GM12878 (cell line): ENCODE data around the gene CHN2. TPM values are rescaled to one million over a fixed set of nuclear protein-coding genes. Genes with fewer than 3 reads are reported as not detected.

Experiments used
- ATAC-seq: fragments of 200-7000 bp; cut with Tn5 transposase; 3 replicates; pipeline ENCODE4 v1.9.1; 2020; ENCODE audit warnings: mild to moderate bottlenecking, moderate library complexity
- BruUV-seq: library from RNA; stranded (reverse); fragments of 400-500 nt; replicated peaks from 2 replicates; lab custom pipeline; 2021; lab: Mats Ljungman, UMichigan
- CTCF ChIA-PET: fragments of 300-600 bp; sonication (Branson Sonifier 250); formaldehyde crosslinking; extraction: SDS; loops from one replicate; lab custom pipeline; 2021; ENCODE audit warnings: inconsistent platforms; lab: Yijun Ruan, JAX
- POLR2A ChIA-PET: fragments of 350-600 bp; formaldehyde crosslinking; extraction: SDS; loops from one replicate; lab custom pipeline; 2021; ENCODE audit warnings: inconsistent platforms; lab: Charles Lee
- RAD21 ChIA-PET: fragments of 300-600 bp; sonication (Branson Sonifier 250); formaldehyde crosslinking; loops from one replicate; lab custom pipeline; 2023; ENCODE audit warnings: antibody characterized with exemption; ENCODE audit not compliant: unreplicated experiment; lab: Charles Lee
- SMC1A ChIA-PET: fragments of 300-600 bp; sonication (Branson Sonifier 250); formaldehyde crosslinking; loops from one replicate; lab custom pipeline; 2023; ENCODE audit not compliant: unreplicated experiment, uncharacterized antibody; lab: Charles Lee
- DNase-seq: peaks from one replicate; pipeline ENCODE4 v3.0.0-alpha.2; 2011; ENCODE audit warnings: low read depth, low spot score
- FAIRE-seq: peaks from 3 replicates; lab custom pipeline; 2011; peaks lifted over from hg19 to GRCh38; lab: Jason Lieb, UNC
- H2AFZ ChIP-seq: 2 replicates; pipeline ENCODE4 v1.6.0; 2011; ENCODE audit warnings: low read depth, low read length, control low read depth; ENCODE audit not compliant: control insufficient read depth
- H3K27ac ChIP-seq: 2 replicates; pipeline ENCODE4 v1.5.1; 2011; ENCODE audit warnings: control low read depth; ENCODE audit not compliant: control insufficient read depth, insufficient read depth
- H3K27me3 ChIP-seq, 2 experiments: replicated peaks in 1 of 2; 2 replicates each; pipeline versions ENCODE4 v1.6.0 to v1.6.1; 2011; ENCODE audit warnings: low read length in 1 of 2; ENCODE audit not compliant: control insufficient read depth in 2 of 2, insufficient read depth in 2 of 2
- H3K36me3 ChIP-seq, 2 experiments: 2 replicates each; pipeline ENCODE4 v1.5.1; 2011; ENCODE audit warnings: low read length in 1 of 2; ENCODE audit not compliant: control insufficient read depth in 2 of 2, insufficient read depth in 2 of 2
- H3K4me1 ChIP-seq: 2 replicates; pipeline ENCODE4 v1.6.1; 2011; ENCODE audit warnings: mild to moderate bottlenecking, low read length, moderate library complexity, mixed read lengths; ENCODE audit not compliant: control insufficient read depth, insufficient read depth
- H3K4me2 ChIP-seq: 2 replicates; pipeline ENCODE4 v1.6.0; 2011; ENCODE audit warnings: control low read depth; ENCODE audit not compliant: control insufficient read depth, insufficient read depth
- H3K4me3 ChIP-seq: fragments of 200-600 bp; sonication (generic); 2 replicates; pipeline ENCODE4 v1.5.1; 2016
- H3K79me2 ChIP-seq: 2 replicates; pipeline ENCODE4 v1.6.0; 2011; ENCODE audit warnings: low read length; ENCODE audit not compliant: control insufficient read depth, insufficient read depth
- H3K9ac ChIP-seq: 2 replicates; pipeline ENCODE4 v1.8.0; 2011; ENCODE audit warnings: low read length, control low read depth, mixed read lengths; ENCODE audit not compliant: control insufficient read depth, insufficient read depth
- H3K9me3 ChIP-seq: replicated peaks from 3 replicates; pipeline ENCODE4 v1.5.1; 2011; ENCODE audit warnings: mild to moderate bottlenecking, low read length; ENCODE audit not compliant: control insufficient read depth, insufficient read depth
- H4K20me1 ChIP-seq: 2 replicates; pipeline ENCODE4 v1.6.0; 2011; ENCODE audit not compliant: control insufficient read depth, insufficient read depth
- IKZF1 ChIP-seq: fragments of 450-650 bp; conservative IDR thresholded peaks from 2 replicates; pipeline ENCODE4 v1.6.1; 2017; ENCODE audit warnings: antibody characterized with exemption, mild to moderate bottlenecking
- NR2F1 ChIP-seq: fragments of 450-650 bp; conservative IDR thresholded peaks from 2 replicates; pipeline ENCODE4 v1.6.1; 2017; ENCODE audit warnings: mild to moderate bottlenecking
- NRF1 ChIP-seq: conservative IDR thresholded peaks from 2 replicates; pipeline ENCODE4 v1.6.1; 2011; ENCODE audit warnings: mild to moderate bottlenecking, low read depth, low read length, improper control_type of control experiment
- RAD21 ChIP-seq: IDR thresholded peaks from 2 replicates; pipeline ENCODE4 v1.6.1; 2011; ENCODE audit warnings: mild to moderate bottlenecking, low read depth, low read length, moderate library complexity; ENCODE audit not compliant: insufficient read depth
- RB1 ChIP-seq: fragments of 450-650 bp; formaldehyde crosslinking; IDR thresholded peaks from 2 replicates; pipeline ENCODE4 v1.6.1; 2017; ENCODE audit warnings: mild to moderate bottlenecking, borderline replicate concordance
- TBL1XR1 ChIP-seq: IDR thresholded peaks from 2 replicates; pipeline ENCODE4 v1.6.1; 2012; ENCODE audit warnings: low read depth, low read length, improper control_type of control experiment
- TCF7 ChIP-seq: IDR thresholded peaks from 2 replicates; pipeline ENCODE4 v1.6.1; 2014; ENCODE audit warnings: antibody characterized with exemption, borderline replicate concordance
- WGBS: methylation state at CpG from one replicate; pipeline ENCODE4 v1.1.6; 2016; ENCODE audit warnings: low lambda C conversion rate; ENCODE audit not compliant: insufficient replicate concordance, insufficient coverage; ENCODE audit errors: missing lambda C conversion rate; 5-methylcytosine and 5-hydroxymethylcytosine counted together
- in situ Hi-C: fragments of 300-500 bp; cut with MboI; formaldehyde crosslinking; loops from 9 replicates; pipeline ENCODE4 v1.14.3; 2018; ENCODE audit warnings: mixed read lengths
- intact Hi-C: fragments of 100-400 bp; cut with micrococcal nuclease; formaldehyde crosslinking; loops from one replicate; pipeline ENCODE4 v1.14.2; 2022; ENCODE audit not compliant: unreplicated experiment
- polyA plus RNA-seq, 11 experiments: library from polyadenylated mRNA; depleted of rRNA in 4 of 11; unstranded in 6 of 11; stranded (reverse) in 5 of 11; fragments of >200 nt; fragmentation: Nextera tagmentation in 4 of 11; fragmentation: Illumina TruSeq in 1 of 11; extraction: Ambion mirVana in 4 of 11; extraction: Trizol in 1 of 11; gene quantifications; 1 replicate in 1 of 11; 2 replicates in 10 of 11; pipeline versions ENCODE4 v1.2.1 to v1.2.3, GENCODE V29; 2011 to 2016; ENCODE audit warnings: inconsistent platforms in 2 of 11, missing spikeins in 2 of 11, low read depth in 1 of 11
- total RNA-seq, 4 experiments: library from RNA; depleted of rRNA in 3 of 4; stranded (reverse); fragments of >200 nt in 3 of 4; fragmentation: Illumina TruSeq in 1 of 4; extraction: Trizol in 1 of 4; gene quantifications; 2 replicates each; pipeline versions ENCODE4 v1.2.1 to v1.2.3, GENCODE V29; 2013 to 2021
- TF ChIP-seq, protein P1 (sequence below): fragments of 450-650 bp; IDR thresholded peaks from 2 replicates; pipeline ENCODE4 v1.6.1; 2017; ENCODE audit warnings: mild to moderate bottlenecking, moderate library complexity
- TF ChIP-seq, protein P2 (sequence below): fragments of 450-650 bp; IDR thresholded peaks from 2 replicates; pipeline ENCODE4 v1.6.1; 2014; ENCODE audit warnings: mild to moderate bottlenecking
- TF ChIP-seq, protein P3 (sequence below), 3 experiments: IDR thresholded peaks in 2 of 3; conservative IDR thresholded peaks in 1 of 3; 2 replicates each; pipeline ENCODE4 v1.5.1; 2011; ENCODE audit warnings: low read depth in 3 of 3, low read length in 3 of 3, mild to moderate bottlenecking in 3 of 3, control low read depth in 2 of 3, moderate library complexity in 2 of 3, inconsistent platforms in 1 of 3, mixed read lengths in 1 of 3; ENCODE audit not compliant: control insufficient read depth in 2 of 3, insufficient read depth in 1 of 3; ENCODE audit errors: extremely low read depth in 1 of 3
- TF ChIP-seq, protein P4 (sequence below): IDR thresholded peaks from 2 replicates; pipeline ENCODE4 v1.6.1; 2011; ENCODE audit warnings: mild to moderate bottlenecking, low read depth, low read length, moderate library complexity; ENCODE audit not compliant: insufficient replicate concordance

Gene CHN2
- total and polyA plus RNA-seq, 10 of the 15 experiments (the other 5 are each of a cell fraction or from before 2014, with no cell fraction given): 0.11 to 3.8 (median 0.37) TPM; not detected in 2

DNA sequence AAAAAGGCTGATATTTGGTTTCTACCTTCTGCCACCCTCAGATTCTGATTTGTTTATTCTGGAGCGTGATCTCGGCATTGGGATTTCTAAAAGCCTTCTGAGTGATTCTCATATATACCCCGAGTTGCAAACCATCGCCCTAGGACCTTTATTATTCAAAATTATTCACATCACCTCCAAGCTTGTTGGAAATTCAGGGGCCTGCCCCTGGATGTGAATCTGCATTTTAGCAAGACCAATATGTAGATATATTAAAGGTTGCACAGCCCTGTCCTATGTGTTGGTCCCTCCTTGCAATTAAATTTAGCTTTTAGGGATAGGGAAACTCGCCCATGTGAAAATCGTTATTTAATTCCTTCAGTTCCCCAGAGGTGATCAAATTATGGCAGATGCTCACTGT lies 9.0 kb upstream of the CHN2 start (continued):
- TF ChIP-seq, protein P1, sequence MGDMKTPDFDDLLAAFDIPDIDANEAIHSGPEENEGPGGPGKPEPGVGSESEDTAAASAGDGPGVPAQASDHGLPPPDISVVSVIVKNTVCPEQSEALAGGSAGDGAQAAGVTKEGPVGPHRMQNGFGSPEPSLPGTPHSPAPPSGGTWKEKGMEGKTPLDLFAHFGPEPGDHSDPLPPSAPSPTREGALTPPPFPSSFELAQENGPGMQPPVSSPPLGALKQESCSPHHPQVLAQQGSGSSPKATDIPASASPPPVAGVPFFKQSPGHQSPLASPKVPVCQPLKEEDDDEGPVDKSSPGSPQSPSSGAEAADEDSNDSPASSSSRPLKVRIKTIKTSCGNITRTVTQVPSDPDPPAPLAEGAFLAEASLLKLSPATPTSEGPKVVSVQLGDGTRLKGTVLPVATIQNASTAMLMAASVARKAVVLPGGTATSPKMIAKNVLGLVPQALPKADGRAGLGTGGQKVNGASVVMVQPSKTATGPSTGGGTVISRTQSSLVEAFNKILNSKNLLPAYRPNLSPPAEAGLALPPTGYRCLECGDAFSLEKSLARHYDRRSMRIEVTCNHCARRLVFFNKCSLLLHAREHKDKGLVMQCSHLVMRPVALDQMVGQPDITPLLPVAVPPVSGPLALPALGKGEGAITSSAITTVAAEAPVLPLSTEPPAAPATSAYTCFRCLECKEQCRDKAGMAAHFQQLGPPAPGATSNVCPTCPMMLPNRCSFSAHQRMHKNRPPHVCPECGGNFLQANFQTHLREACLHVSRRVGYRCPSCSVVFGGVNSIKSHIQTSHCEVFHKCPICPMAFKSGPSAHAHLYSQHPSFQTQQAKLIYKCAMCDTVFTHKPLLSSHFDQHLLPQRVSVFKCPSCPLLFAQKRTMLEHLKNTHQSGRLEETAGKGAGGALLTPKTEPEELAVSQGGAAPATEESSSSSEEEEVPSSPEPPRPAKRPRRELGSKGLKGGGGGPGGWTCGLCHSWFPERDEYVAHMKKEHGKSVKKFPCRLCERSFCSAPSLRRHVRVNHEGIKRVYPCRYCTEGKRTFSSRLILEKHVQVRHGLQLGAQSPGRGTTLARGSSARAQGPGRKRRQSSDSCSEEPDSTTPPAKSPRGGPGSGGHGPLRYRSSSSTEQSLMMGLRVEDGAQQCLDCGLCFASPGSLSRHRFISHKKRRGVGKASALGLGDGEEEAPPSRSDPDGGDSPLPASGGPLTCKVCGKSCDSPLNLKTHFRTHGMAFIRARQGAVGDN: no peak
- TF ChIP-seq NR2F1: no peak
- TF ChIP-seq RAD21: no peak
- TF ChIP-seq TBL1XR1: no peak
- TF ChIP-seq, protein P2, sequence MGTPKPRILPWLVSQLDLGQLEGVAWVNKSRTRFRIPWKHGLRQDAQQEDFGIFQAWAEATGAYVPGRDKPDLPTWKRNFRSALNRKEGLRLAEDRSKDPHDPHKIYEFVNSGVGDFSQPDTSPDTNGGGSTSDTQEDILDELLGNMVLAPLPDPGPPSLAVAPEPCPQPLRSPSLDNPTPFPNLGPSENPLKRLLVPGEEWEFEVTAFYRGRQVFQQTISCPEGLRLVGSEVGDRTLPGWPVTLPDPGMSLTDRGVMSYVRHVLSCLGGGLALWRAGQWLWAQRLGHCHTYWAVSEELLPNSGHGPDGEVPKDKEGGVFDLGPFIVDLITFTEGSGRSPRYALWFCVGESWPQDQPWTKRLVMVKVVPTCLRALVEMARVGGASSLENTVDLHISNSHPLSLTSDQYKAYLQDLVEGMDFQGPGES: no peak

DNA sequence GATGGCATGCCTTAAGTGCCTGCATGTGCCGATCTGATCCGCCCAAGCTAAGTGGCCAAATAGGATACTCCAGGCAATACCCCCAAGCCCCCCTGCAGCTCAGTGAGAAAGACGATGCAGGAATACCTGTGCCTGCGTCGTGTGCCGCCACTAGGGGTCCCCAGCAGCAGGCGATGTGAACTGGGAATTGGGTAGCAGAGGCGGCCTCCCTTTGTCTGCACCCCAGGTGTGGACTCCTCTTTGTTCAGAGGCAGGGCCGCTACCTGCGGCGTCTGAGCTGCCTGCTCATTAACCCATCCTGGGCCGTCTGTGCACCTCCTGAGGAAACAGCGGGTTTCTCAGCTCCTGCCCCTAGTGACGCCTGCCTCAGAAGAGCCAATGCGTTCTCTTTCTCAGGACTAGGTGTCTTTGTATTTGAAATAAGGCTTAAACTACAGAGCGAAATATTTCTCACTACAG lies 4.8 kb upstream of the CHN2 start:
- Histone ChIP-seq H3K79me2 (no peaks in the 10 kb centered on the region), H3K4me2 (no peak overlapping the region), H2AFZ (no peak overlapping the region), H3K36me3 (no peaks in the 10 kb centered on the region), H3K27me3 (peaks cover 0 to 10% of the 10 kb centered on the region in 2 experiments; a peak in 3 of 4 replicates), H3K4me1 (no peaks in the 10 kb centered on the region), H3K4me3 (no peak overlapping the region), H3K27ac (no peak overlapping the region), H3K9me3 (no peaks in the 10 kb centered on the region), H4K20me1 (no peaks in the 10 kb centered on the region), H3K9ac (no peak overlapping the region)
- CTCF ChIA-PET: interaction anchor here (0.6 to 4.4 kb wide), 38 partner anchors 8 to 1744 kb away, joined by 3 to 112 read pairs (median 4); no protein-coding TSS in a partner anchor
- no peak for DNase-seq
- BruUV-seq: no TSS peak
- in situ Hi-C loops: loop anchor here (5.0 kb wide), 1 partner anchor 218 kb away; no protein-coding TSS in a partner anchor
- POLR2A ChIA-PET: no interaction called here
- intact Hi-C loops: loop anchor here (1.0 to 5.0 kb wide), 3 partner anchors 155 to 267 kb away; no protein-coding TSS in a partner anchor
- no peak for FAIRE-seq
- RAD21 ChIA-PET: interaction anchor here (0.7 to 4.3 kb wide), 10 partner anchors 12 to 268 kb away, joined by 3 to 31 read pairs (median 3); no protein-coding TSS in a partner anchor
- 8% methylated on average over 16 of the region's 16 CpGs for WGBS
- ATAC-seq: peak; percentile 95
- SMC1A ChIA-PET: interaction anchor here (0.7 to 5.4 kb wide), 15 partner anchors 12 to 268 kb away, joined by 3 to 77 read pairs (median 4); no protein-coding TSS in a partner anchor
- TF ChIP-seq, protein P3, sequence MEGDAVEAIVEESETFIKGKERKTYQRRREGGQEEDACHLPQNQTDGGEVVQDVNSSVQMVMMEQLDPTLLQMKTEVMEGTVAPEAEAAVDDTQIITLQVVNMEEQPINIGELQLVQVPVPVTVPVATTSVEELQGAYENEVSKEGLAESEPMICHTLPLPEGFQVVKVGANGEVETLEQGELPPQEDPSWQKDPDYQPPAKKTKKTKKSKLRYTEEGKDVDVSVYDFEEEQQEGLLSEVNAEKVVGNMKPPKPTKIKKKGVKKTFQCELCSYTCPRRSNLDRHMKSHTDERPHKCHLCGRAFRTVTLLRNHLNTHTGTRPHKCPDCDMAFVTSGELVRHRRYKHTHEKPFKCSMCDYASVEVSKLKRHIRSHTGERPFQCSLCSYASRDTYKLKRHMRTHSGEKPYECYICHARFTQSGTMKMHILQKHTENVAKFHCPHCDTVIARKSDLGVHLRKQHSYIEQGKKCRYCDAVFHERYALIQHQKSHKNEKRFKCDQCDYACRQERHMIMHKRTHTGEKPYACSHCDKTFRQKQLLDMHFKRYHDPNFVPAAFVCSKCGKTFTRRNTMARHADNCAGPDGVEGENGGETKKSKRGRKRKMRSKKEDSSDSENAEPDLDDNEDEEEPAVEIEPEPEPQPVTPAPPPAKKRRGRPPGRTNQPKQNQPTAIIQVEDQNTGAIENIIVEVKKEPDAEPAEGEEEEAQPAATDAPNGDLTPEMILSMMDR (IDR thresholded peaks at IDR 0.05 in 2 of 3, conservative IDR thresholded peaks at IDR 0.05 in 1 of 3; ENCODE audit: control insufficient read depth in 2 of 3, extremely low read depth in 1 of 3, insufficient read depth in 1 of 3, low read depth in 3 of 3, low read length in 3 of 3): peak; percentile 77 to 86 (median 81)
- TF ChIP-seq, protein P4, sequence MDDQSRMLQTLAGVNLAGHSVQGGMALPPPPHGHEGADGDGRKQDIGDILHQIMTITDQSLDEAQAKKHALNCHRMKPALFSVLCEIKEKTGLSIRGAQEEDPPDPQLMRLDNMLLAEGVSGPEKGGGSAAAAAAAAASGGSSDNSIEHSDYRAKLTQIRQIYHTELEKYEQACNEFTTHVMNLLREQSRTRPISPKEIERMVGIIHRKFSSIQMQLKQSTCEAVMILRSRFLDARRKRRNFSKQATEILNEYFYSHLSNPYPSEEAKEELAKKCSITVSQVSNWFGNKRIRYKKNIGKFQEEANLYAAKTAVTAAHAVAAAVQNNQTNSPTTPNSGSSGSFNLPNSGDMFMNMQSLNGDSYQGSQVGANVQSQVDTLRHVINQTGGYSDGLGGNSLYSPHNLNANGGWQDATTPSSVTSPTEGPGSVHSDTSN: no peak
- TF ChIP-seq IKZF1 (no peak), TCF7 (no peak), NRF1 (no peak), RB1 (no peak)
